Activated naive CD8-positive, alpha-beta T cell treated with anti-CD3 and anti-CD28 coated beads, Interleukin-2, amount 10 ng/mL, durations not matched to agents 7 days and 5 days (primary cell): ENCODE measurements around the gene GSTM2. TPM values are rescaled to one million over a fixed set of nuclear protein-coding genes. Genes with fewer than 3 reads are reported as not detected.
"Not testable (repeated sequence)": the region's sequence is repeated elsewhere in the genome, so short reads cannot be mapped to it uniquely, and the experiment has no call there.

ENCODE experiments used
- ATAC-seq: fragments of 150-1000 bp; cut with Tn5 transposase; one replicate; pipeline ENCODE4 v1.10.0; 2021; ENCODE audit warnings: low read depth, moderate library complexity
- POLR2A ChIA-PET: fragments of 350-600 bp; sonication (Branson Sonifier 250); formaldehyde crosslinking; loops from one replicate; lab custom pipeline; 2021; ENCODE audit warnings: antibody characterized with exemption; lab: Charles Lee
- DNase-seq: peaks from one replicate; pipeline ENCODE4 v3.0.0; 2021
- H3K27ac Mint-ChIP-seq: one replicate; pipeline ENCODE4 v1.8.0; 2022; ENCODE audit warnings: mild to moderate bottlenecking, mixed read lengths
- H3K27me3 Mint-ChIP-seq: one replicate; pipeline ENCODE4 v1.8.0; 2022; ENCODE audit warnings: mild to moderate bottlenecking, moderate library complexity, mixed read lengths
- H3K36me3 Mint-ChIP-seq: one replicate; pipeline ENCODE4 v1.8.0; 2021; ENCODE audit warnings: mild to moderate bottlenecking, mixed read lengths
- H3K4me1 Mint-ChIP-seq: one replicate; pipeline ENCODE4 v1.8.0; 2021; ENCODE audit warnings: mixed read lengths
- H3K4me3 Mint-ChIP-seq: one replicate; pipeline ENCODE4 v1.8.0; 2022; ENCODE audit warnings: mild to moderate bottlenecking, moderate library complexity, mixed read lengths
- H3K9me3 Mint-ChIP-seq: one replicate; pipeline ENCODE4 v1.8.0; 2021; ENCODE audit warnings: mixed read lengths
- total RNA-seq, 2 experiments: library from RNA; stranded (reverse); gene quantifications; one replicate each; pipeline ENCODE4 v1.2.3, GENCODE V29; 2021

The GSTM2 gene
- total RNA-seq, 2 experiments from 2014 or later = 16.8 to 17.3 TPM

DNA sequence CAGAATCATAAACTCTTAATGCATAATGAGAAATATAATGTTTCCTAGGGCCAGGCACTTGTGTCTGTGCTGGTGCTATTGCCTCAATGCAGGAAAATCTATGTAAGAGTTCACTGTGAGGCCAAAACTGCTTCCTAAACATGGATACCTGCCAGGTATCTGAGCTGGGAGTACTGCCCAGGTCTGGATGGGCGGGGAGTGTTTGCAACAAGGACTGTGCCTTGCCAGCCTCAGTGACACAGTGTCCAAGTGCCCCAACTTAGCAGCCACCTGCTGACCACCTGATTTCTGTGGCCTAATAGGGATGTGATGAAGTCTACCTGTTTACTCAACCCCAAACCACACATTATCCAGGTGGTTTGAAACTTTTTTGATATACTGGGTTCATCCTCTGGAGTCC is 17.5 kb downstream of the GSTM2 start:
- ATAC-seq, H3K9me3 Mint-ChIP-seq, DNase-seq, H3K4me3 Mint-ChIP-seq, H3K4me1 Mint-ChIP-seq, H3K27me3 Mint-ChIP-seq, POLR2A ChIA-PET, H3K36me3 Mint-ChIP-seq, H3K27ac Mint-ChIP-seq: not testable (repeated sequence)

DNA sequence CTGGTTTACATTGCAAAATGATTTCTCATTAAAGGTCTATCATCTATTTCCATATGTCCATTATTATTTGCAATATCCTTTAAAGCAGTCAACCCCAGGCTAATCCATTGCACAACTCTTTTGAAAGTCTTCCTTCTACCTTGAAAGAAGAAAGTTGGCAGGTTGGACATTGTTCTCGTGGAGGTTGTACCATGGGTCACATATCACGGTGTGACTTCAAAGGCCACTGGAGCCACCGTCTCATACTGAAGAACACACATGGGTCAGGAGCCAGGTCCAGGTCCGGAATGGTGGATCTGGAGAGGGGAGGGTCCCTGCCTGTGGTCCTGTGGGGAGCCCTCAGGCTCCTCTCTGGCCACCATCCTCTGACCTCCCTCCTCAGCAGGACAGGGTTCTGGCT is 18.0 kb downstream of the GSTM2 start:
- H3K27me3 Mint-ChIP-seq, POLR2A ChIA-PET, H3K27ac Mint-ChIP-seq, ATAC-seq, H3K9me3 Mint-ChIP-seq, H3K4me3 Mint-ChIP-seq, H3K36me3 Mint-ChIP-seq, H3K4me1 Mint-ChIP-seq, DNase-seq: not testable (repeated sequence)

DNA sequence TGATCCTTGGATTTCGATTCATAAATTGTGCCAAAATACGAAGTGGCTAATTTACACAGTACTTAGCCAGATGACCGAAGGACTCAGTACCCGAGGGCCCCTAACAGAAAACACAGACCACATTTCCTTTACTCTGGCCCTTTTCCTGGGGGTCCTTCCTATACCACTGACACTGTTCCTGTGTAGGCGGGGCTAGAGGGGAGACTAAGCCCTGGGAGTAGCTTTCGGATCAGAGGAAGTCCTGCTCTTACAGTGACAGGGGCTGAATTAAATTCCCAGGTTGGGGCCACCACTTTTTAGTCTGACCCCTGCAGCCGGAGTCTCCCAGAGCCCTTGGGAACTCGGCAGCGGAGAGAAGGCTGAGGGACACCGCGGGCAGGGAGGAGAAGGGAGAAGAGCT is 19.3 kb downstream of the GSTM2 start:
- H3K27me3 Mint-ChIP-seq, H3K27ac Mint-ChIP-seq, H3K4me1 Mint-ChIP-seq, DNase-seq, H3K36me3 Mint-ChIP-seq, POLR2A ChIA-PET, ATAC-seq, H3K9me3 Mint-ChIP-seq, H3K4me3 Mint-ChIP-seq: not testable (repeated sequence)

GRCh38 chr1:109687641-109688499 is 20.0 kb downstream of the GSTM2 start, which contains the start of gene GSTM1:
GSTM1 (plus strand) TSS chr1:109687817; CDS start chr1:109687874, 57 bp downstream.
- no peaks in the 10 kb centered on the region for H3K27me3 Mint-ChIP-seq
- no peak within 1 kb of the TSS for H3K27ac Mint-ChIP-seq
- no peak within 1 kb of the TSS for H3K4me3 Mint-ChIP-seq
- ATAC-seq (no peak), DNase-seq (no peak)
- H3K4me1 Mint-ChIP-seq = no peaks in the 10 kb centered on the region
- POLR2A ChIA-PET = no interaction called here
- H3K36me3 Mint-ChIP-seq = no peaks in the 10 kb centered on the region
- no peaks in the 10 kb centered on the region for H3K9me3 Mint-ChIP-seq

DNA sequence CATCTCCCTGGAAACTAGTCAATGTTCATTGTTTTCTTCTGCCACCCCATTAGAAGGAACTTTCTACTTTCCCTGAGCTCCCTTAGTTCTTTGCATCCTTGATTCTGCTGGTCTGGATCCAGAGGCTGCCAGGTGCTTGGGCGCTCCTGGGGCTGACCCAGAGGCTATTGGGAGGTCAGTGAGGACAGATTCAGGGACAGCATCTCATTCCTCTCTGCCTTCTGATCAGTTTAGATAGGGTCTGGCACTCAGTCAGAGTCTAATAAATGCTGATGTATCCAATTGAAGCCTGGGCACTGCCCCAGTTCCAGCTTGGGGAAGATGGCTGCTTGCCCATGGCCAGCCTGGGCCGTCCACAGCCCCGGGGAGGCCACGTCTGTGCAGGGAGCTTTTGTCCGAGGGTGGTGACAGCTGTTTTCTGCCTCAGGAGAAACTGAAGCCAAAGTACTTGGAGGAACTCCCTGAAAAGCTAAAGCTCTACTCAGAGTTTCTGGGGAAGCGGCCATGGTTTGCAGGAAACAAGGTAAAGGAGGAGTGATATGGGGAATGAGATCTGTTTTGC is 22.1 kb downstream of the GSTM2 start:
- Mint-ChIP-seq H3K4me3 (no peak overlapping the region), H3K27me3 (no peaks in the 10 kb centered on the region), H3K27ac (no peak overlapping the region), H3K36me3 (no peaks in the 10 kb centered on the region), H3K4me1 (no peaks in the 10 kb centered on the region), H3K9me3 (no peaks in the 10 kb centered on the region)
- DNase-seq (no peak), ATAC-seq (no peak)
- POLR2A ChIA-PET = no interaction called here

DNA sequence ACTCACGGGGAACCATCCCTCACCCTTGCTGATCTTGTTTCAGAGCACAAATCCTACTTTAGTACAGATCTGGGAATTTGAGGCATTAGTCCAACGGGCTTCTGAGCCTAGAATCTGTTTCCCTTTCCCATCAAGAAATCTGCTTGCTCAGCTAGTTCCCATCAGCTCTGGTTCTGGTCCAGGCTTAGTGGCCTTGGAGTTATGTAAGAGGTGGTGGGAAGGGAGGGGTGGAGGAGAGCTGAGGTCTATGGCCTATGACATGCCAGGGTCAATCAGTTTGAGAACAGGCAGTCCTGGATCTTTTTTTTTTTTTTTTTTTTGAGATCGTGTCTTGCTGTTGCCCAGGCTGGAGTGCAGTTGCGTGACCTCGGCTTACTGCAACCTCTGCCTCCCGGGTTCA is 23.9 kb downstream of the GSTM2 start:
- Mint-ChIP-seq H3K9me3 (no peaks in the 10 kb centered on the region), H3K27me3 (no peaks in the 10 kb centered on the region), H3K27ac (no peak overlapping the region), H3K4me3 (no peak overlapping the region), H3K4me1 (no peaks in the 10 kb centered on the region), H3K36me3 (no peaks in the 10 kb centered on the region)
- POLR2A ChIA-PET = no interaction called here
- ATAC-seq = no peak
- DNase-seq = no peak

DNA sequence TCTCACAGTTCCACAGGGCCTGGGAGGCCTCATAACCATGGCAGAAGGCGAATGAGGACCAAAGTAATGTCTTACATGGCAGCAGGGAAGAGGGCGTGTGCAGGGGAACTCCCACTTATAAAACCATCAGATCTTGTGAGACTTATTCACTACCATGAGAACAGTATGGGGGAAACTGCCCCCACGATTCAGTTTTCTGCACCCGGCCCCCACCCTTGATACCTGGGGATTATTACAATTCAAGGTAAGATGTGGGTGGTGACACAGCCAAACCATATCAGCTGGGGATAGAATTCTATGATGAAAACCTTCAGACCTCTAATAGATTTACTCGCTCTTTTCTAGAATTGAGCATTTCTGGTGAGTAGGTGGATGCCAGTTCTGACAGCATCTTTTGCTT is 26.5 kb downstream of the GSTM2 start:
- H3K9me3 Mint-ChIP-seq, H3K4me1 Mint-ChIP-seq, H3K36me3 Mint-ChIP-seq, DNase-seq, H3K4me3 Mint-ChIP-seq, POLR2A ChIA-PET, ATAC-seq, H3K27me3 Mint-ChIP-seq, H3K27ac Mint-ChIP-seq: not testable (repeated sequence)

- H3K9me3 Mint-ChIP-seq, H3K27ac Mint-ChIP-seq, H3K4me3 Mint-ChIP-seq, H3K36me3 Mint-ChIP-seq, DNase-seq, POLR2A ChIA-PET, H3K4me1 Mint-ChIP-seq, ATAC-seq, H3K27me3 Mint-ChIP-seq: not testable (repeated sequence)
These were observed 27.3 kb downstream of the GSTM2 start for GRCh38 chr1:109695138-109695537.

DNA sequence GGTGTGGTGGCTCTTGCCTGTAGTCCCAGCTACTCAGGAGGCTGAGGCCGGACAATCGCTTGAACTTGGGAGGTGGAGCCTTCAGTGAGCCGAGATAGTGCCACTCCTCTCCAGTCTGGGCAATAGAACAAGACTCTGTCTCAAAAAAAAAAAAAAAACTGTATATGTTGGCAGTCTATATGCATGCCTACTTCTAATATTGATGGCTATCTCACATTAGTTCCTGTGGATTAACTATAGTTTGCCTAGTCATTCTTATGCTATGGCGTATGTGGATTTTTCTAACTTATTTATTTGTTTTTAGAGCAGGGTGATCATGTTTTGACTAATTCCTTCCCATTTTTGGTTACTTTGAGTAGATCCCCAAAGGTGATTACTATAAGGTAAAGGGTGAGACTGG is 29.2 kb downstream of the GSTM2 start:
- DNase-seq (no peak), ATAC-seq (no peak)
- POLR2A ChIA-PET = no interaction called here
- H3K27ac Mint-ChIP-seq = no peak overlapping the region
- H3K27me3 Mint-ChIP-seq = no peaks in the 10 kb centered on the region
- H3K4me3 Mint-ChIP-seq = no peak overlapping the region
- H3K9me3 Mint-ChIP-seq = no peaks in the 10 kb centered on the region
- no peaks in the 10 kb centered on the region for H3K4me1 Mint-ChIP-seq
- H3K36me3 Mint-ChIP-seq = no peaks in the 10 kb centered on the region

DNA sequence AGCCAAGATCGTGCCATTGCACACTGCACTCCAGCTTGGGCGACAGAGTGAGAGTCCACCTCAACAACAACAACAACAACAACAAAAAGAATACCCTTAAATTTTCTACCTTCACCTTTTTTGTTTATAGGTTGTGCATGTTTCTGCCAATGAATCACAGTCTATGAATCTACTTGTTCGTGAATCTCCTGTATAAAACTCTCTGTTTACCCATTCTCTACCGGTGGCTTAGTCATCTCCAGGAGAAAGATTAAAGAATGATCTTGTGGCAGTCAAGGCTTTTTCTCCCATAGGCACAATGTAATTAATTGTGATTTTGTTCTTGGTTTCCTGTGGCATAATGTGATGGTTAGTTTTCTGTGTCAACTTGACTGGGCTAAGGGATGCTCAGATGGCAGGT is 30.0 kb downstream of the GSTM2 start:
- H3K27me3 Mint-ChIP-seq, H3K4me3 Mint-ChIP-seq, H3K36me3 Mint-ChIP-seq, H3K9me3 Mint-ChIP-seq, POLR2A ChIA-PET, ATAC-seq, H3K27ac Mint-ChIP-seq, DNase-seq, H3K4me1 Mint-ChIP-seq: not testable (repeated sequence)

- H3K36me3 Mint-ChIP-seq, H3K27me3 Mint-ChIP-seq, H3K4me3 Mint-ChIP-seq, POLR2A ChIA-PET, H3K4me1 Mint-ChIP-seq, DNase-seq, H3K27ac Mint-ChIP-seq, H3K9me3 Mint-ChIP-seq, ATAC-seq: not testable (repeated sequence)
These were observed 35.1 kb downstream of the GSTM2 start for GRCh38 chr1:109702940-109703339.

DNA sequence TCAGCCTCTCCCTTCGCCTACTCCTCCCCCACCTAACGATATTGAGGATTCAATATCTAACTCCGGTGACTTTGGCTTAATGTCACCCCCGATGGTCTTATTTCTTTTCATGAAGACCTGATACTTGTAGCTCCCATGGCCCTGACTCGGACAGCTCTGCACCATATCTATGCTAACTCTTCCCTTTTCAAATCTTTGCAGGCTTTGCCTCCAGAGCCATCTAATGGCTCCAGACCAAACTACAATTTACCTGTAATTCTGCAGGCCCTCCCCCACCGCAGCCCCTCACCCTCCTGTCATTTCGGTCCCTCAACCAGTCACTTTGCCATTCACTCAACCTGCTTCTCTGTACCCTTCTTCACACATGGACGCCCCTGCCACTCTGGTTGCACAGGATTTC is 36.3 kb downstream of the GSTM2 start:
- Mint-ChIP-seq H3K4me1 (no peaks in the 10 kb centered on the region), H3K27ac (no peak overlapping the region), H3K27me3 (no peaks in the 10 kb centered on the region), H3K36me3 (no peaks in the 10 kb centered on the region), H3K9me3 (peaks cover 12% of the 10 kb centered on the region), H3K4me3 (no peak overlapping the region)
- DNase-seq = no peak
- no peak for ATAC-seq
- POLR2A ChIA-PET = no interaction called here

GRCh38 chr1:109705411-109705810 is 37.6 kb downstream of the GSTM2 start:
- H3K36me3 Mint-ChIP-seq = no peaks in the 10 kb centered on the region
- POLR2A ChIA-PET = no interaction called here
- ATAC-seq (no peak), DNase-seq (no peak)
- H3K4me3 Mint-ChIP-seq = no peak overlapping the region
- H3K27me3 Mint-ChIP-seq = no peaks in the 10 kb centered on the region
- no peaks in the 10 kb centered on the region for H3K4me1 Mint-ChIP-seq
- H3K27ac Mint-ChIP-seq = no peak overlapping the region
- peaks cover 14% of the 10 kb centered on the region for H3K9me3 Mint-ChIP-seq

- ATAC-seq, DNase-seq, H3K27ac Mint-ChIP-seq, H3K4me1 Mint-ChIP-seq, H3K36me3 Mint-ChIP-seq, H3K27me3 Mint-ChIP-seq, POLR2A ChIA-PET, H3K4me3 Mint-ChIP-seq: not testable (repeated sequence)
- peaks cover 11% of the 10 kb centered on the region for H3K9me3 Mint-ChIP-seq
These were observed 41.1 kb downstream of the GSTM2 start for GRCh38 chr1:109708949-109709348.
